AG09309 (cell line): ENCODE data around the gene GRIN2D.
"Not testable (repeated sequence)": the region's sequence is repeated elsewhere in the genome, so short reads cannot be mapped to it uniquely, and the experiment has no call there.

Experiments used
- DNase-seq: peaks from one replicate; pipeline ENCODE4 v3.0.0-alpha.2; 2010; ENCODE audit warnings: low read depth
- H3K4me3 ChIP-seq: 2 replicates; pipeline ENCODE4 v1.5.1; 2011; ENCODE audit warnings: mild to moderate bottlenecking, low read depth, low read length, moderate library complexity; ENCODE audit not compliant: control insufficient read depth
- CTCF ChIP-seq: IDR thresholded peaks from 2 replicates; pipeline ENCODE4 v1.5.1; 2011; ENCODE audit warnings: mild to moderate bottlenecking, low read depth, low read length, inconsistent platforms; ENCODE audit not compliant: insufficient read depth, control insufficient read depth; ENCODE audit errors: missing control alignments

GRIN2D gene

GRCh38 chr19:48391100-48392005, 2.1 kb upstream of the GRIN2D start, which contains the start of gene KDELR1:
Gene KDELR1 (minus strand): TSS chr19:48391551. CDS start chr19:48391358, 193 bp downstream.
- peak; percentile 97 for TF ChIP-seq CTCF
- DNase-seq, result no peak

DNA sequence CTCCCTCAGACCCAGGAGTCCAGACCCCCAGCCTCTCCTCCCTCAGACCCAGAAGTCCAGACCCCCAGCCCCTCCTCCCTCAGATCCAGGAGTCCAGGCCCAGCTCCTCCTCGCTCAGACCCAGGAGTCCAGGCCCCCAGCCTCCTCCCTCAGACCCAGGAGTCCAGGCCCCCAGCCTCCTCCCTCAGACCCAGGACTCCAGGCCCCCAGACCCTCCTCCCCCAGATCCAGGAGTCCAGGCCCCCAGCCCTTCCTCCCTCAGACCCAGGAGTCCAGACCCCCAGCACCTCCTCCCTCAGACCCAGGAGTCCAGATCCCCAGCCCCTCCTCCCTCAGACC, 1.5 kb upstream of the GRIN2D start:
- not testable (repeated sequence) for DNase-seq, H3K4me3 ChIP-seq

More at GRCh38 chr19:48391100-48392005, 2.1 kb upstream of the GRIN2D start, which contains the start of gene KDELR1:
- peak within 1 kb of the TSS; percentile 74 for H3K4me3 ChIP-seq

DNA sequence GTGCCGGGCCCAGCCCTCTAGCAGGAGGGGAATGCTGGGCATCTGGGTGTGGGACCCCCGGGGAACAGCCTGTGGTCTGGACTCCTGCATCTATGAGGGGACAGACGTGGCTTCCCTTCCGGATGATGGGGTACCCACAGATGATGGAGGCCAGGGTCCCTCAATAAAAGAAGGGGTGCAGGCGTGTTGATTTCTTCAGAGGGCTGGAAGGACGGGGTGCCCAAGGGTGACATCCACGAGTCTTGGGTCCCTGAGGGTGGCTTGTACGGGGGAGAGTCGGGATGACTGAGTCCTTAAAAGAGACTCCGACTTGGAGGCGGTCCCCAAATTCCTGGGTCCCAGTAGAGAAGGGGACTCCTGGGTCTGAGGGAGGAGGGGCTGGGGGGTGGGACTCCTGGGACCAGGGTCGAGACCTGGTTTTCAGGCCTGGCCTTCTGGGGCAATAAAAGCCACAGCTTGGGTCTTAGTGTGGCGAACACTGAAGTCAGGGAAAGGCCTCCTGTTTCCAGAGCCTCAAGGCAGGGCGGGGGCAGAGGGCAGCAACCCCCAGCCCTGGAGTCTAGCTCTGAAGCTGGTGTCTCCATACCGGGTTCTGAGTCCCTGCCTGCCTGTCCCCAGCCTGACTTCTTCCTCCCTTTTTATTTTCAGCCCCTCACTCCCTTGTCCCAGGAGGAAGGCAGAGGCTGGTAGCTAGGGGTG, 459 bp upstream of the GRIN2D start:
- no peak overlapping the region for H3K4me3 ChIP-seq
- TF ChIP-seq CTCF, result no peak
- no peak for DNase-seq

GRCh38 chr19:48394331-48395169, 1.1 kb downstream of the GRIN2D start:
- TF ChIP-seq CTCF, result no peak
- no peak for DNase-seq
- H3K4me3 ChIP-seq, result peak overlapping the region; percentile 32

GRCh38 chr19:48395170-48395455, 1.6 kb downstream of the GRIN2D start:
- DNase-seq, result no peak
- no peak overlapping the region; the same call in 1 of the 2 replicates for H3K4me3 ChIP-seq
- no peak for TF ChIP-seq CTCF

- TF ChIP-seq CTCF, result no peak
- no peak for DNase-seq
- no peak overlapping the region for H3K4me3 ChIP-seq
These were observed 2.0 kb downstream of the GRIN2D start for GRCh38 chr19:48395499-48395898.
